Liver (tissue), 9 donors: ENCODE measurements around the gene CXCL17. TPM values are rescaled to one million over a fixed set of nuclear protein-coding genes. Genes with fewer than 3 reads are reported as not detected.

Experiments
- DNase-seq: peaks from one replicate; pipeline ENCODE4 v3.0.0-alpha.2; 2017; ENCODE audit warnings: low spot score
- H3K27ac ChIP-seq, 2 donors: one replicate each; pipeline ENCODE4 v1.7.0; 2013; ENCODE audit warnings: inconsistent platforms in 2 of 2, low read length in 2 of 2, control low read depth in 1 of 2, low read depth in 1 of 2, mild to moderate bottlenecking in 1 of 2
- H3K27me3 ChIP-seq, 4 donors: one replicate each; pipeline versions ENCODE4 v1.6.1 to v1.7.0; 2013; ENCODE audit warnings: low read length in 3 of 4, inconsistent platforms in 1 of 4, mild to moderate bottlenecking in 1 of 4, moderate library complexity in 1 of 4; ENCODE audit not compliant: control insufficient read depth in 4 of 4, insufficient read depth in 4 of 4
- H3K36me3 ChIP-seq, 4 donors: one replicate each; pipeline versions ENCODE4 v1.6.1 to v1.7.0; 2013; ENCODE audit warnings: low read length in 3 of 4, mild to moderate bottlenecking in 3 of 4, low read depth in 1 of 4, moderate library complexity in 1 of 4; ENCODE audit not compliant: control insufficient read depth in 4 of 4, insufficient read depth in 3 of 4
- H3K4me1 ChIP-seq, 4 donors: one replicate each; pipeline versions ENCODE4 v1.6.1 to v1.7.0; 2013; ENCODE audit warnings: low read length in 3 of 4, mild to moderate bottlenecking in 3 of 4, moderate library complexity in 1 of 4; ENCODE audit not compliant: control insufficient read depth in 4 of 4, insufficient read depth in 4 of 4
- H3K4me3 ChIP-seq, 3 donors: one replicate each; pipeline versions ENCODE4 v1.6.1 to v1.7.0; 2013; ENCODE audit warnings: low read length in 3 of 3, control low read depth in 1 of 3, low read depth in 1 of 3, mild to moderate bottlenecking in 1 of 3
- H3K9ac ChIP-seq, 2 donors: one replicate each; pipeline ENCODE4 v1.7.0; 2013; ENCODE audit warnings: low read length in 2 of 2, mild to moderate bottlenecking in 2 of 2, moderate library complexity in 2 of 2, control low read depth in 1 of 2, low read depth in 1 of 2
- H3K9me3 ChIP-seq, 4 donors: one replicate each; pipeline versions ENCODE4 v1.6.1 to v1.7.0; 2013; ENCODE audit warnings: low read length in 3 of 4; ENCODE audit not compliant: control insufficient read depth in 4 of 4
- ATF3 ChIP-seq: IDR thresholded peaks from 2 replicates; pipeline ENCODE4 v1.6.1; 2016; ENCODE audit warnings: antibody characterized with exemption
- CTCF ChIP-seq: fragments of 150-350 bp; IDR thresholded peaks from 2 replicates; pipeline ENCODE4 v1.5.1; 2017; ENCODE audit warnings: improper control_type of control experiment, low read depth, low read length; ENCODE audit not compliant: missing input control
- EGR1 ChIP-seq, 2 donors: IDR thresholded peaks; 2 replicates each; pipeline ENCODE4 v1.6.1; 2016 to 2018; ENCODE audit warnings: antibody characterized with exemption in 2 of 2, low read depth in 2 of 2
- FOXA1 ChIP-seq: IDR thresholded peaks from 2 replicates; pipeline ENCODE4 v1.6.1; 2016; ENCODE audit warnings: antibody characterized with exemption
- FOXA2 ChIP-seq: IDR thresholded peaks from 2 replicates; pipeline ENCODE4 v1.6.1; 2016; ENCODE audit warnings: antibody characterized with exemption
- GABPA ChIP-seq, 2 donors: IDR thresholded peaks in 1 of 2; conservative IDR thresholded peaks in 1 of 2; 2 replicates each; pipeline ENCODE4 v1.6.1; 2016; ENCODE audit warnings: antibody characterized with exemption in 2 of 2, mild to moderate bottlenecking in 1 of 2, moderate library complexity in 1 of 2
- HNF4A ChIP-seq, 2 donors: conservative IDR thresholded peaks; 2 replicates each; pipeline ENCODE4 v1.6.1; 2016; ENCODE audit warnings: antibody characterized with exemption in 2 of 2, mild to moderate bottlenecking in 2 of 2
- HNF4G ChIP-seq: IDR thresholded peaks from 2 replicates; pipeline ENCODE4 v1.6.1; 2016; ENCODE audit warnings: antibody characterized with exemption
- JUND ChIP-seq, 2 donors: IDR thresholded peaks; 2 replicates each; pipeline ENCODE4 v1.6.1; 2016; ENCODE audit warnings: antibody characterized with exemption in 2 of 2
- MAX ChIP-seq: IDR thresholded peaks from 2 replicates; pipeline ENCODE4 v1.6.1; 2016; ENCODE audit warnings: antibody characterized with exemption
- NR2F2 ChIP-seq: IDR thresholded peaks from 2 replicates; pipeline ENCODE4 v1.6.1; 2016; ENCODE audit warnings: antibody characterized with exemption
- RAD21 ChIP-seq, 2 donors: IDR thresholded peaks; 2 replicates each; pipeline ENCODE4 v1.6.1; 2016; ENCODE audit warnings: antibody characterized with exemption in 2 of 2, mild to moderate bottlenecking in 2 of 2
- REST ChIP-seq: IDR thresholded peaks from 2 replicates; pipeline ENCODE4 v1.6.1; 2016; ENCODE audit warnings: antibody characterized with exemption, mild to moderate bottlenecking
- RXRA ChIP-seq, 2 donors: IDR thresholded peaks; 2 replicates each; pipeline ENCODE4 v1.6.1; 2017 to 2018; ENCODE audit warnings: antibody characterized with exemption in 2 of 2, mild to moderate bottlenecking in 1 of 2
- SP1 ChIP-seq: IDR thresholded peaks from 2 replicates; pipeline ENCODE4 v1.6.1; 2018; ENCODE audit warnings: antibody characterized with exemption, mild to moderate bottlenecking
- TAF1 ChIP-seq: conservative IDR thresholded peaks from 2 replicates; pipeline ENCODE4 v1.6.1; 2016; ENCODE audit warnings: antibody characterized with exemption, mild to moderate bottlenecking
- YY1 ChIP-seq: IDR thresholded peaks from 2 replicates; pipeline ENCODE4 v1.6.1; 2016; ENCODE audit warnings: antibody characterized with exemption, mild to moderate bottlenecking
- WGBS: extraction: QIAGEN DNeasy Blood & Tissue Kit; methylation state at CpG from one replicate; pipeline ENCODE4 v1.1.7; 2013; 5-methylcytosine and 5-hydroxymethylcytosine counted together
- polyA plus RNA-seq, 2 donors: library from polyadenylated mRNA; stranded (reverse) in 1 of 2; unstranded in 1 of 2; fragments of 200-250 nt in 1 of 2; fragments of >200 nt in 1 of 2; fragmentation: Nextera tagmentation in 1 of 2; extraction: Ambion mirVana in 1 of 2; gene quantifications; one replicate each; pipeline versions ENCODE4 v1.2.1 to v1.2.3, GENCODE V29; 2013 to 2015
- total RNA-seq, 2 donors: library from RNA; depleted of rRNA; stranded (reverse); fragments of >200 nt; gene quantifications; one replicate each; pipeline ENCODE4 v1.2.3, GENCODE V29; 2014
- TF ChIP-seq, protein P1 (sequence below): IDR thresholded peaks from 2 replicates; pipeline ENCODE4 v1.6.1; 2016; ENCODE audit warnings: antibody characterized with exemption
- donor health status: healthy.
- donor health status: healthy.
- donor health status: healthy.
- donor health status: healthy.
- donor health status: healthy.

Gene CXCL17
- total and polyA plus RNA-seq, 4 donors: 0.10 to 0.93 TPM; not detected in 2

DNA sequence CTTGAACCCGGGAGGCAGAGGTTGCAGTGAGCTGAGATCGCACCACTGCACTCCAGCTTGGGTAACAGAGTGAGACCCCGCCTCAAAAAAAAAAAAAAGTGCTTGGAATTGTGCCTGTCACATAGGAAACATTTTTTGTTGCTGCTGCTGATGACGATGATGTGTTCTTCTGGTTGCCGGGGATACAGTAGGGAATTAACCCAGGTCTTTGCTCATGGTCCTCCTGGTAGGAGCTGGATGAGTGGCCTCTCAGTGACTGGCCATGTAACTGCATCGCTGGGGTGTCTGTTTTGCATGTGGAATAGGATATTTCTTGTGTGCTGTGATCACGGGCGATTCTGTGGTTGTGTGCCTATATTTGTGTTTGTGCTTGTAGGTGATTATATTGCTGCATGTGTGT lies 48.0 kb downstream of the CXCL17 start:
- Histone ChIP-seq H3K9ac (no peak overlapping the region), H3K4me1 (peaks cover 0 to 8% (median 4%) of the 10 kb centered on the region in 4 donors), H3K36me3 (no peaks in the 10 kb centered on the region), H3K27ac (no peak overlapping the region), H3K27me3 (peaks cover 0 to 5% (median 0%) of the 10 kb centered on the region in 4 donors), H3K4me3 (no peak overlapping the region), H3K9me3 (no peaks in the 10 kb centered on the region)
- no peak for DNase-seq
- WGBS: 88% methylated on average over 8 of the region's 8 CpGs
- no peak for TF ChIP-seq FOXA1
- TF ChIP-seq, protein P1, sequence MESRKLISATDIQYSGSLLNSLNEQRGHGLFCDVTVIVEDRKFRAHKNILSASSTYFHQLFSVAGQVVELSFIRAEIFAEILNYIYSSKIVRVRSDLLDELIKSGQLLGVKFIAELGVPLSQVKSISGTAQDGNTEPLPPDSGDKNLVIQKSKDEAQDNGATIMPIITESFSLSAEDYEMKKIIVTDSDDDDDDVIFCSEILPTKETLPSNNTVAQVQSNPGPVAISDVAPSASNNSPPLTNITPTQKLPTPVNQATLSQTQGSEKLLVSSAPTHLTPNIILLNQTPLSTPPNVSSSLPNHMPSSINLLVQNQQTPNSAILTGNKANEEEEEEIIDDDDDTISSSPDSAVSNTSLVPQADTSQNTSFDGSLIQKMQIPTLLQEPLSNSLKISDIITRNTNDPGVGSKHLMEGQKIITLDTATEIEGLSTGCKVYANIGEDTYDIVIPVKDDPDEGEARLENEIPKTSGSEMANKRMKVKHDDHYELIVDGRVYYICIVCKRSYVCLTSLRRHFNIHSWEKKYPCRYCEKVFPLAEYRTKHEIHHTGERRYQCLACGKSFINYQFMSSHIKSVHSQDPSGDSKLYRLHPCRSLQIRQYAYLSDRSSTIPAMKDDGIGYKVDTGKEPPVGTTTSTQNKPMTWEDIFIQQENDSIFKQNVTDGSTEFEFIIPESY: no peak
- TF ChIP-seq EGR1 (IDR thresholded peaks at IDR 0.05; ENCODE audit: low read depth in 2 of 2): no peak
- TF ChIP-seq ATF3: no peak
- TF ChIP-seq HNF4A (conservative IDR thresholded peaks at IDR 0.05): no peak
- no peak for TF ChIP-seq RAD21 (IDR thresholded peaks at IDR 0.05)
- TF ChIP-seq HNF4G: no peak
- no peak for TF ChIP-seq JUND (IDR thresholded peaks at IDR 0.05)
- TF ChIP-seq SP1: no peak
- TF ChIP-seq MAX: no peak
- TF ChIP-seq GABPA (IDR thresholded peaks at IDR 0.05 in 1 of 2, conservative IDR thresholded peaks at IDR 0.05 in 1 of 2): no peak
- no peak for TF ChIP-seq REST

GRCh38 chr19:42392165-42392564 lies 50.6 kb downstream of the CXCL17 start:
- WGBS: 73% methylated on average over 4 of the region's 4 CpGs
- DNase-seq: no peak
- Histone ChIP-seq H3K9ac (no peak overlapping the region), H3K4me3 (no peak overlapping the region), H3K4me1 (peaks cover 0 to 3% (median 3%) of the 10 kb centered on the region in 4 donors), H3K27me3 (peaks cover 0 to 6% (median 0%) of the 10 kb centered on the region in 4 donors), H3K9me3 (no peaks in the 10 kb centered on the region), H3K27ac (no peak overlapping the region), H3K36me3 (no peaks in the 10 kb centered on the region)
- TF ChIP-seq GABPA (IDR thresholded peaks at IDR 0.05 in 1 of 2, conservative IDR thresholded peaks at IDR 0.05 in 1 of 2) (no peak), HNF4G (no peak), JUND (IDR thresholded peaks at IDR 0.05) (no peak), YY1 (no peak), RAD21 (IDR thresholded peaks at IDR 0.05) (no peak), TAF1 (no peak), MAX (no peak), NR2F2 (no peak), RXRA (IDR thresholded peaks at IDR 0.05) (no peak), CTCF (no peak), HNF4A (conservative IDR thresholded peaks at IDR 0.05) (no peak), REST (no peak), FOXA1 (no peak), FOXA2 (no peak), EGR1 (IDR thresholded peaks at IDR 0.05; ENCODE audit: low read depth in 2 of 2) (no peak)
- TF ChIP-seq, protein P1: no peak
